ENCODE data around the gene ZAP70.
"Not testable (repeated sequence)": the region's sequence is repeated elsewhere in the genome, so short reads cannot be mapped to it uniquely, and the experiment has no call there.

Gene ZAP70

DNA sequence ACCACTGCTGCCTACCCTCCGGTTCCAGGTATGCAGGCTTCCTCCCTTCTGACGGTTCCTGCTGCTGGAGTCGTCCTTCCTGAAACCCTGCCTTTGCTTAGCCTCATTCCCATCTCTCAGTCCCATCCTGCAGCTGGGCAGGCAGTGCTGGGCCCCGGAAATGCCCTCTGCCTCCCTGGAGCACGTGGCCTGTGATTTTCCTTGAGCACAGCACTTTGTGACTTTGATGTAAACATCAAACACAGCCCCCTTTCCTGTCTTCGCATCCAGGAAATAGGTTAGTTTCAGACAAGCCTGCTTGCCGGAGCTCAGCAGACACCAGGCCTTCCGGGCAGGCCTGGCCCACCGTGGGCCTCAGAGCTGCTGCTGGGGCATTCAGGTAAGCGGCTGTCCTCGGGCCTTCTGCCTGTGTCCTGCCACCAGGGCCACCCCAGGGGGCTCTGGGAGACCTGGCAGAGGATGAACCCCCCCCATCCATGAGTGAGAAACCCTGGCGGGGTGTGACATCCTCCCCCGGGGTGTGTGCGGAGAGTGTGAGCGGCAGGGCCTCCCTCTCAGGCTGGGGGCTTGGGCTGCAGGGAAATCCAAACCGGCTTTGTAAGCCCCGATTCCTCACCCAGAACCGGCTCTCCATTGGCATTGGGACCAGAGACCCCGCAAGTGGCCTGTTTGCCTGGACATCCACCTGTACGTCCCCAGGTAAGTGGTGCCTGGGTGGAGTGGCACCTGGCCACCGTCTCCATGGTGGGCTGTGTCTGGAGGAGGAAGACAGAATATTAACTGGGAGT is at the start of gene ZAP70:
TSS of gene ZAP70 (plus strand) at position 281 of the 788 bp plus-strand sequence. CDS start 10,461 bp downstream, outside the sequence.
- peak; percentile 66 to 81 for DNase-seq

DNA sequence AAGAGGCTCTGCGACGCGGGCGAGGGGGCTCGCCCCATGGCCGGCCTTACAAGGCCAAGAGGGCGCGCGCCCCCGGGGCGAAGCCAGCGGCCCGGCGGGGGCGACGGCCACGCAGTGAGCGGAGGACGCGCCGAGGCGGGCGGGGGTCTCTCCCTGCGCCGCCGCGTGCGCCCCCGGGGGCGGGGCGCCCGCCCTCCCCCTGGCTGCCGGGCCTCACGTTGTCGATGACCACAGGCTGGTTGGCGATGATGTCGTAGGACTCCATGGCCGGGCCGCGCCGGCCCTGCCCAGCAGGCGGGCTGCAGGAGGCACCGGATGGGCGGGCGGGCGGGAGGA is 49.8 kb upstream of the ZAP70 start:
- no peak for DNase-seq

DNA sequence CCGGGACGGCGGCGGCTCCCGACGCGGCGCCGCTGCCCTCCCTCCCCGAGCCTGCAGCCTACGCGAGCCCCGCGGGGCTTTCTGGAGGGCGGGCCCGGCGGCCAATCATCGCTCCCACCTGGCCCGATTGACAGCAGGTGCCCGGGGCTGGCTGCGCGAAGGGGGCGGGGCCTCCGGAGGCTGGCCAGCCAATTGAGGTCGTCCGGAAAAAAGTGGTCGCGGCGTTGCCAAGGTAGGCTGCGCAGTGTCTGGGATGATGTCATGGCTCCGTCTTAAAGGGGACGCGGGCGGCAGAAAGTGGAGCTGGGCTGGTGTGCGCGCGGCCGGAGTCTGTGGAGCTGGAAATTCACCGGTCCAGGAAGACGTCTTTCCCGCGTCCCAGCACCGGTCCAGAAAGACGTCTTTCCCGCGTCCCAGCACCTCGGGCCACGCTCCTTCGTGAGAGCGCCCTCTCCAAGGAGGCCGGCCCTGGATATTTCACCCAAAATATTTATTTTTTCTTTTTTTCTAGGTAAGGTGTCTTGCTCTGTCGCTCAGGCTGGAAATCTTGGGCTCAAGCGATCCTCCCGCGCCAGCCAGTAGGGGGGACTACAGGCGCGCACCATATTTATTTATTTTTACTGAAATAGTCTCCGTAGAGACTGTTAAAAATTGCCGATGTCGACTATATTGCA is 49.3 kb upstream of the ZAP70 start, which contains the start of gene ACTR1B:
TSS of gene ACTR1B (minus strand) at position 83 of the 674 bp plus-strand sequence. CDS start 154 bp downstream, outside the sequence.
- DNase-seq, result peak; percentile 98 to 99

DNA sequence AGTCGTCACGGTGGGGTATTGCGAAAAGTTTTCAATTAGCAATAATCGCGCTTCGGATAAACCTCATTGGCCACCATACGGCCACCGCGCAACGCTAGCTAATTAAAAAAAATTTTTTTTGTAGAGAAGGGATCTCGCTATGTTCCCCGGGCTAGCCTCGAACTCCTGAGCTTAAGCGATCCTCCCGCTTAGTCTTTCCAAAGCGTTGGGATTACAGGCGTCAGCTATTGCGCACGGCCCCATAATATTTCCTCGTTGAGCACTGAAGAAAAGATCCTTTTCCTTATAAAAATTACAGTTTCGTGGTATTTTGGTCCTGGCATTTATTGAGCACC is 48.8 kb upstream of the ZAP70 start:
- no peak for DNase-seq

DNA sequence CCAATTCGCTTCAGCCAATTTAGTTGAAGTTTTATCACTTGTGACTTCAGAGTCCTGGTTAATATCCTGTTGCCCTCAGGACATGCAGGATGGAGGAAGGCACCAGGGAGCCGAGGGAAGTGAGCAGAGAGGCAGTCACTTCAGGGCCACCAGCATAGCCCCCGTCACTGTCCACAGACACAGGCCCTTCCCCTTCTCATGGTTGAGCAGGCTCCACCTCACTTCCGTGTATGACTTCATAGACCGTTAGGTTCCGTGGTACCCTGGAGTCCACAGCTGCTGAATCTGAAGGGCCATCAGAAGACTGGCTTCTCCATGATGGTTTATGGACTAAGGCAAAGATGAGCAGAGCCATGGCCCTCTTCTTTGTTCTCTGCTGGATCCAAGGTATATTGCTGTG is 43.9 kb upstream of the ZAP70 start, which contains the start of gene C2orf92:
TSS of gene C2orf92 (plus strand) at position 266 of the 400 bp plus-strand sequence. CDS start at position 342, 76 bp downstream.
- no peak for DNase-seq

DNA sequence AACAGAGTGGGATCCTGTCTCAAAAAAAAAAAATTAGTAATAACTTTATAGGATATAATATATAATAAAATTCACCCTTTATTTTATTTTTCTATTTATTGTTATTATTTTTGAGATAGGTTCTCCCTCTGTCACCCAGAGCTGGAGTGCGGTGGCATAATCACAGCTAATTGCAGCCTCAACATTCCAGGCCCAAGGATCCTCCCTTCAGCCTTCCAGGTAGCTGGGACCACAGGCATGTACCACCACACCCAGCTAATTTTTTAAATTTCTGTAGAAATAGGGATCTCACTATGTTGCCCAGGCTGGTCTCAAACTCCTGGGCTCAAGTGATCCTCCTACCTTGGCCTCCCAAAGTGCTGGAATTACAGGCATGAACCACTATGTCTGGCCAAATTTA is 42.9 kb upstream of the ZAP70 start:
- no peak for DNase-seq

DNA sequence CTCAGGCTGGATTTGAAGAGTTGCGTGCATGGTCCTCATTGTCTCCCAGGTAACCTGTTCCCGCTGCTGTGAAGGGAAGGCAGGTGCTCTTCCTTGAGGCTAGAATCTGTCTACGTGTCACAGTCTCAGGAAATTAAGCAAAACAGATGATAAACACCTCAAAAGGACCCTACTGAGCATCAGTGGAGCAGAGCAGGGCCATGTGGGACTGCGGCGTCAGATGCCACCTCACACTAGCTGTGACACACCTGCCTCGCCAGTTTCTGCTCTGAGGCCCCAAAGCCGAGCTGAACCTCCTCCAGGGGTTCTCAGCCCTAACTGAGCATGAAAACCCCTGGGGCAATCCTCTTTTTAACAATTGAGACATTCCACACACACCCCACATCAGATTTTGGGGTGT is 41.9 kb upstream of the ZAP70 start:
- DNase-seq, result no peak

DNA sequence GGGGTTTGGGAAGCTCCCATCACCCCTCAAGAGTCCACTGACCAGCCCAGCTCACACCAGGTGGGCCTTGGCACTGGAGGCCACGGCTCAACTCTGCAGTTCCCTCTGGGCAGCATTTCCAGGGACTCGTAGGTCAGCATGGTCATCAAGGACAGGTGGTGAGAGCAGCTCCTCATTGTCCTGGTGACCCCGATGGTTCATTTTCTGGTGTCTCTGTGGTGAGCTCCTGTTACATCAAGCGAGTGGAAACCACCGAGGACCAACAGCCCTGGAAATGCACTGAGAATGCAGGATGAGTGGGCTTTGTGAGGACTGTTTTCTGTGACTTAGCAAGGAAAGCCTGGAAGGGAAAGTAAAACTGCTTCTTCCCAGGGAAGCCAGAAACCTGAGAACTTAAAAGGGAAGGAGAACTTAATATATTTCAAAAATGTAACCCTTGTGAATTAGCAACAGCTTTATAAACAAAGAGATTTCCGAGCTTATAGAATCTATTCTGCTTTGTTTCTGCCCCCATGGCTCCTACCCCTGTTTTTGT is 40.7 kb upstream of the ZAP70 start:
- DNase-seq, result not testable (repeated sequence)

DNA sequence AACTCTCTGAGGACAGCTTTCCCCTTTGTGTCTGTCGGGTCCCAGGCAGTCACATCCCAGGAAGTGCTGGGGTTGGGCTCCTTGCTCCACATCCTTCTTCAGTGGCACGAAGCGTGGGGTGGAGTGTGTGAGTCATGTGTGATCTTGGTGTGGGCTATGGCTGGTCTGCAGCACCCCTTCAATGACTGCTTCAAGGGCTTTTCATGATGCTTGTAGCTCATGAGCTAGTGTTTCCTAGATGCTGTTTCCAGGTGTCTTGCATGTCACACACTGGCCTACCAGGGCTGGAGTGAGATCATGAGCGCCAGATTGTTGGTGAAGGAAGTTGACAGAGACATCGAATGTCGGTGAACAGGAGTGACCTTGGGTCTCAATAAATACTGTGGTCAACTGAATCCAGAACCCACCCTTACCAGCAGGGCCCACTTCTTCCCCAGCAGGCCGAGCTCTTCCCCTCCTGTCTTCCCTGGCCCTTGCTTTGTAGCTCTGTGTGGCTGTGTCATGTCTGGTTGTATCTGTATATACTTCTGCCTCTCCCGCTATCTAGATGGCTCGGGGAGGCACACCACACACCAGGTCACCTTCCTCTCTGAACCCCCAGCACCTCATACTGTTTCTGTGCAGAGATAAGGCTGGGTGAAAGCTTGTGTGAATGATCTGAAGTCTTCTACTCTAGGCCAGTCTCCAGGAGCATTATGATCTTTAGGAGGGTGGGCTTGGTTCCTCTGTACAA is 40.0 kb upstream of the ZAP70 start:
- no peak for DNase-seq

DNA sequence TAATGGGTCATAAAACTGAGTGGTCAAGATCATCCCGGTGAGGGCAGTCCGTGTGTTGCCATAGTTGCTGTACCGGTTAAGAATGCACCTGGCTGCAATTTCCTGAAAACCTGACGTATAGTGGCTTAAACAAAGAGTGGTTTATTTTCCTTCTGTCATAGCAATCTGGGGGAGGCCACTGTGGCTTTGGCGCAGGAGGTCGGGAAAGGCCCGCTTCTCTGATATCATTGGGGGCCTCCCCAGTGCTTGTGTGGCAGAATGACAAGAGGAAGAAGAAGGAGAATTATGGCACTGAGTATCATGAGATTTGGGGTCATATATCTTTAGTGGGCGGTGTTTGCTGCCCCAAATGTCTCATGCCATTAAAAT is 39.5 kb upstream of the ZAP70 start:
- DNase-seq, result no peak

DNA sequence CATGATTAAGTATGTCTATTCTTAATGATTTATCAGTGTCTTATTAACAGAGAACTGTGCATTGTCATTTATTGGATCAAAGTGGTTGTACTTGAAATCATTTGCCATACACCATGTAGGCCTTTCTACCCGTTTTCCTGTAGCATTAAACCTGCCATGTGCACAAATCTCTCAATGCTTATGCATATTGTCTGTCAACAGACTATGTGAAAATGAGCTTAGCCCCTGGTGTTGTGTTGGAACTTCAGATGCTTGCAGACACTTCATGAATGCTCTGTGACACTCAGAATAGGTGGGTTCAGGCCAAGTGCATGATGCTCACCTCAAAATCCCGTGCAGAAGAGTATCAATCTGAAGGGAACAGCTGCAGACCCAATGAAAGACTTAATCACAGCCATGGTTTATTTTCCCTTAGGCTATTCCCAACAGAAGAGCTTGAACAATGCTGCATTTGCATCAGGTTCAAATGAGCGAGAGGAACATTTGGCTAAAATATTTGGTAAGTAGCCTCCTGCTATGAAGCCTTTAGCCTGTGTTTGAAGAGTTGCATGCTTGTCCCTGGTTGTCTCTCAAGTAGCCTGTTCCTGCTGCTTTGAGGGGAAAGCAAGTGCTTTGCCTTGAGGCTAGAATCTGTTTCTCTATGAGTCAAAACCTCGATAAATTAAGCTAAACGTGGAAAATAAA is 37.8 kb upstream of the ZAP70 start:
- DNase-seq, result no peak

DNA sequence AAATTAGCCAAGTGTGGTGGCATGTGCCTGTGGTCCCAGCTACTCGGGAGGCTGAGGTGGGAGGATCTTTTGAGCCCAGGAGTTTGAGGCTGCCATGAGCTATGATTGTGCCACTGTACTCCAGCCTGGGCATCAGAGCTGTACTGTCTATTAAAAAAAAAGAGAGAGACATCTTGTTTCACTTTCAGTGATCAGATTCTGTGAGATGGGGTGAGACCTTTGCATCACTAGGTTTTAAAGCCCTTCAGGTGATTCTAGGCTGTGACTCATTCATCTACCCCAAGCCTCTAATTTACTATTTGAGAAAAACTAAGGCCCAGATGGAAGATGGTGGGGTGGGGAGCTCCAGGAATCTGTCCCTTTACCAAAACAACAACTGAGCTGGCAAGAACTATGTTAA is 36.8 kb upstream of the ZAP70 start:
- DNase-seq, result no peak

DNA sequence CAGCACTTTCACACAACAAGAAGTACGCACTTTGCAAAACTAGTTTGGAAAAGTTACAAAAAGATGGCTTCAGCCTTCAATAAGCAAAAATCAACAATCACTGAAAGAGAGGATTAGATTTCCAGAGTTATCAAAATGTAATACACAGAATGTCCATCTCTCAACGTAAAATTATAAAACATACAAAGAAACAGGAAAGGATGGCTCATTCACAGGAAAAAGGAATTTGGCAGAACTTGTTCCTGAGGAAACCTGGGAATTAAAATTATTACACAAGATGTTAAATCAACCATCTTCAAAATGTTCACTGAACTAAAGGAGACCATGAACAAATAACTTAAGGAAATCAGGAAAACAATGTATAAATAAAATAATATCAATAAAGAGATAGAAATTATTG is 35.9 kb upstream of the ZAP70 start:
- no peak for DNase-seq

DNA sequence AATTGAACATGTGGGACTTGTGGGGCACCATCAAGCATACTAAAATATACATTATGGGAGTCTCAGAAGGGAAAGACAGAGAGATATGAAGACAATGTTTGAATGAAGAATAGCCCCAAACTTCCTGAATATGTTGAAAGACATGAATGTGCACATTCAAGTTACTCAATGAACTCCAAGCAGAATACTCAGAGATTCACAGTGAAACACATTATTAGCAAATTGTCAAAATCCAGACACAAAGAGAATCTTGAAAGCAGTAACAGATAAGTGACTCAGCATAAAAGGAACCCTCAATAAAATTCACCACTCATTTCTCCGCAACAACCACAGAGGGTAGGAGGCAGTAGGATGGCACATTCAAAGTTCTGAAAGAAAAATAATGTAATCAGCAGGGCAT is 35.1 kb upstream of the ZAP70 start:
- DNase-seq, result no peak

DNA sequence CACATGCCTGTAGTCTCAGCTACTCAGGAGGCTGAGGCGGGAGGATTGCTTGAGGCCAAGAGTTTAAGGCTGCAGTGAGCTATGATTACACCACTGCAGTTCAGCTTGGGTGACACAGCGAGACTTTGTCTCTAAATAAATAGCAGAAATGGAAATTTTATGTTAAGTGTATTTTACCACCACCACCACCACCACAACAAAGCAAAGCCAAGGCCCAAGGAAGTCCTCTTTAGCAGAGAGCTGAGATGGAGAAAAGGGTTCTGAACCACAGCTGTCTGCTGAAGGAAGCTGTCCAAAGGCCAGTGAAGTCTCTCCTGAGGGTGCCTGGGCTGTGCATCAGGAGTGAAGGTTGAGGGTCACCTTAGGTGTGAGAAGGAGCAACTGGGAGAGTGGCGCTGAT is 26.1 kb upstream of the ZAP70 start:
- DNase-seq, result not testable (repeated sequence)

DNA sequence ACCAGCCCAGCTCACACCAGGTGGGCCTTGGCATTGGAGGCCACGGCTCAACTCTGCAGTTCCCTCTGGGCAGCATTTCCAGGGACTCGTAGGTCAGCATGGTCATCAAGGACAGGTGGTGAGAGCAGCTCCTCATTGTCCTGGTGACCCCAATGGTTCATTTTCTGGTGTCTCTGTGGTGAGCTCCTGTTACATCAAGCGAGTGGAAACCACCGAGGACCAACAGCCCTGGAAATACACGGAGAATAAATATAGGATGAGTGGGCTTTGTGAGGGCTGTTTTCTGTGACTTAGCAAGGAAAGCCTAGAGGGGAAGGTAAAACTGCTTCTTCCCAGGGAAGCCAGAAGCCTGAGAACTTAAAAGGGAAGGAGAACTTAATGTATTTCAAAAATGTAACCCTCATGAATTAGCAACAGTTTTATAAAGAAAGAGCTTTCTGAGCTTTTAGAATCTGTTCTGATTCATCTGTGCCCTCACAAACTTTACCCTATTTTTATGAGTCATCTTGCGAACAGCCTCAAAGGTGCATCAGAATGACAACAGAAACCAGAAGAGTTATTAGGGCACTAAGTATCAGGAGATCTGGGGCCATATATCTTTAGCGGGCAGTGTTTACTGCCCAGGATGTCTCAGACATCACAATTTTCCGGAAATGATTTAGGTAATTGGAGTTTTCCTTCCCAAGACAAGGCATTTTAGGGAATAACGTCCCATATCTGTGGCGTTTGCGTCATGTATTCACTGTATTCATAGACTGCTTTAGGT is 25.1 kb upstream of the ZAP70 start:
- DNase-seq, result no peak

DNA sequence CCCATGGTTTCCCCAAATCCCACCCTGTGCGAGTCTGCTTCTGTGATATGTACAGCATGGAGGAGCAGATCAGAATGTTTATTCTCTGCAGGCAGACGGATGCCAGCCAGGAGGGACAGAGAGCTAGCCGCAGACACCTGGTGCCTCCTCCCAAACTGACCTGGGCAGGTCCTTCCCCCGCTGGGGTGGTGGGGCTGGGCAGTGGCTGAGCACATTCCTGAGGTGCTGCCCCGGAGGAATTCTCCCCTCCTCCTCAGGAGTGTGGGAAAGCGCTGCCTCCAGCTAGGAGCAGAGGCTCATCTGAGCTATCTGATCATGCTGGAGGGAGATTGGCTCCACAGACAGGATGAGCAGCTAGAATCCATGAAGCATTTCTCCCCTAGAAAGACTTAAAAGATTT is 22.2 kb upstream of the ZAP70 start:
- no peak for DNase-seq

DNA sequence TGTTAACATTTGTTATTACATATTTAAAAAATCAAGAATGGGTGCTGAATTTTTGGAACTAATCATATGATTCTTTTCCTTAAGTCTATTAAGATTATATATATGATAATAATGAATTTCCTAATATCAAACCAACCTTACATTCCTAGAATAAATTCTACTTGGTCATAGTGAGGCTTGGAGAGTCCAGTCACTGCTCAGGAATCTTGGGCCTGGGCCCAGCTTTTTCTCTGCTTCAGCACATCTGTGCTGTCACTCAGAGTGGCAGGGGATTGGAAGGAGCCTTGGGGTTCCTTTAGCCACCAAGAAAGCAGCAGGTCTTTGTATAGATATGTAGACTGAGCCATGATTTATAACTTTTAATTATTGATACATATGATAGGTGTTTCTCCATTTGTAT is 19.9 kb upstream of the ZAP70 start:
- DNase-seq, result no peak

DNA sequence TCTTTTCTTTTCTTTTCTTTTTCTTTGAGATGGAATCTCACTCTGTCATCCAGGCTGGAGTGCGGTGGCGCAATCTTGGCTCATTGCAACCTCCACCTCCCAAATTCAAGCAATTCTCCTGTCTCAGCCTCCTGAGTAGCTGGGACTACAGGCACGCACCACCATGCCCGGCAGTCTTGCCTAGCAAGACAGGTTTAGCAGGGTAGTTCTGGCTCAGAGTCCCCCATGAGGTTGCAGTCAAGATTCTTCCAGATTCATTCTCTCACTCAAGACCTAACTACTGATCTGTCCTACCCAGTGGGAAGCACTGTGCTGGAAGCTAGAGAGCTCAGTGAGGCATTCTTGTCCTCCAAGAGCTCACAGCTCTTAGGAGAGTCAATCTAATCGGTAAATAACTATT is 17.6 kb upstream of the ZAP70 start:
- no peak for DNase-seq

DNA sequence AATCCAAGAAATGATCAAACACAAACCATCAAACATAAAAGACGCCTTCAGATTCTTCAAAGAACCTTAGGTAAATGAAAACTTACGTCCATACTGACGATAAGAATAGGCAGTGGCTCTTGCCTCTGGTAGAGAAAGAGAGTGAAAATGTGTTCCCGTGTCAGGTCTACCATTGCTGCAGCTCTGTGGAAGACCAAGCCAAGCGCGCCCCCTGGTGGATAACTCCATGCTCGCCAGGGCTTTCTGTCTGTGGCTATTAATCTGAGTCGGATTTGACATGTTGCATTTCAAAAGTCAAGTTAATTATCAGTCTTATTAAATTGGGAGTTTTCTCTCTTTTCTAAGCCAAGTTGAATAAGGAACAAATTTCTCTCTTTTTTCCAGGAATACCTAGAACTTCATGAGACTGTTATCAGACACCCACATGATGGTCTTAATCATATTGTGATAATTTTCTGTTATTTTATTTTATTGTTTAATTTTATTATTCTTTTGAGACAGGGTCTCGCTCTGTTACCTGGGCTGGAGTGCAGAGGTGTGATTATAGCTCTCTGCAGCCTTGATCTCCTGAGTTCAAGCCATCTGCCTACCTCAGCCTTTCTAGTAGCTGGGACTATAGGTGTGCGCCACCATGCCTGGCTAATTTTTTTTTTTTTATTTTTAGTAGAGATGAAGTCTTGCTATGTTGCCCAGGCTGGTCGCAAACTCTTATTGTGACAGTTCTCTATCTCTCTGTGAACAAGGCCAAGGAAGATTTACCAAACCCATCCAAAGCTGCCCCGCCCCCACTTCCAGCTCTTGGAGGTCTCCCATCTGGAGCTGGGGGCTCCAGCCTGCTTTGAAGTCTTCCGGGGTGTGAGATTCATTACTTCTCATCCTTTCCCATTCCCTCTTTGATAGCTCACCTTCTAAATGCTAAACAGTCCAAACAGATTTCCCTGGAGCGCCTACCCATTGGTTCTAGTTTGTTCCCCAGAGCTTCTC is 15.8 kb upstream of the ZAP70 start:
- peak; percentile 87 to 92 for DNase-seq

DNA sequence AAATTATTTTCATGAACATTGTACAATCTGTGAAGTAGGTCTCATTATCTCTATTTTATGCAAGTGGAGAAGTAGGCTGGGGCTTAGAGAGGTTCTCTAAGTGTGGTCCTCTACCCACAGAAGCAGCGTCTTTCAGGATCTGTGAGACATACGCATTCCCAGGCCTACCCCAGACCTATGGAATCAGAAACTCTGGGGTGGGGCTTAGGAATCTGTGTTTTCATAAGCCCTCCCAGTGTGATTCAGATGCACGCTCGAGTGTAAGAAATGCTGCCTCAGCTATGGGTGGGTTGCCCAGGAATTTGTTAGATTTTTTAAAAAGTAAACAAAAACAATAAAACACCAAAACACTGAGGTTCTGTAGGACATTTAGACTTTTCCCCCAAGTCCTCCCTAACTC is 14.8 kb upstream of the ZAP70 start:
- DNase-seq, result no peak

All from CD4-positive, alpha-beta T cell treated with Interferon alpha-2 for 1 hour (primary cell).